Prostate gland (tissue), 2 donors: ENCODE data around the gene CCDC32.

Experiments used
- POLR2A ChIP-seq: fragments of 450-650 bp; IDR thresholded peaks from one replicate; pipeline ENCODE4 v1.6.1; 2016; ENCODE audit warnings: antibody characterized with exemption, mild to moderate bottlenecking
- TF ChIP-seq, protein P1 (sequence below), 4 experiments: fragments of 200-600 bp in 2 of 4; fragments of 450-650 bp in 2 of 4; sonication (generic) in 2 of 4; IDR thresholded peaks; 1 replicate in 3 of 4; 2 replicates in 1 of 4; pipeline ENCODE4 v1.5.1; 2016 to 2019; ENCODE audit warnings: antibody characterized with exemption in 4 of 4, mild to moderate bottlenecking in 2 of 4, moderate library complexity in 2 of 4

DNA sequence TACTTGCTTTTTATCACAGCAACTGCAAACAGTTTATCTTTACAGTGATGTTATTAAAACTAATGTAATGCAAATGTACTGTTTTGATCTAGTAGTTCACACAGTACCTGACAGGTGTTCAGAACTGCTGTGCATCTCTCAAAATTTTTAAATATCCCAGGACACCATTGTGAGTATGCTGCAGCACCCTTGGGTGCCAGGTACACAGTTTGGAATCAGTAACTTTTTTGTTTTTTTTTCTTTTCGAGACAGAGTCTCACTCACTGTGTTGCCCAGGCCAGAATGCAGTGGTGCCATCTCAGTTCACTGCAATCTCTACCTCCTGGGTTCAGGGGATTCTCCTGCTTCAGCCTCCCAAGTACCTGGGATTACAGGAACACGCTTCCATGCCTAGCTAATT is 32.2 kb upstream of the CCDC32 start:
- TF ChIP-seq, protein P1, sequence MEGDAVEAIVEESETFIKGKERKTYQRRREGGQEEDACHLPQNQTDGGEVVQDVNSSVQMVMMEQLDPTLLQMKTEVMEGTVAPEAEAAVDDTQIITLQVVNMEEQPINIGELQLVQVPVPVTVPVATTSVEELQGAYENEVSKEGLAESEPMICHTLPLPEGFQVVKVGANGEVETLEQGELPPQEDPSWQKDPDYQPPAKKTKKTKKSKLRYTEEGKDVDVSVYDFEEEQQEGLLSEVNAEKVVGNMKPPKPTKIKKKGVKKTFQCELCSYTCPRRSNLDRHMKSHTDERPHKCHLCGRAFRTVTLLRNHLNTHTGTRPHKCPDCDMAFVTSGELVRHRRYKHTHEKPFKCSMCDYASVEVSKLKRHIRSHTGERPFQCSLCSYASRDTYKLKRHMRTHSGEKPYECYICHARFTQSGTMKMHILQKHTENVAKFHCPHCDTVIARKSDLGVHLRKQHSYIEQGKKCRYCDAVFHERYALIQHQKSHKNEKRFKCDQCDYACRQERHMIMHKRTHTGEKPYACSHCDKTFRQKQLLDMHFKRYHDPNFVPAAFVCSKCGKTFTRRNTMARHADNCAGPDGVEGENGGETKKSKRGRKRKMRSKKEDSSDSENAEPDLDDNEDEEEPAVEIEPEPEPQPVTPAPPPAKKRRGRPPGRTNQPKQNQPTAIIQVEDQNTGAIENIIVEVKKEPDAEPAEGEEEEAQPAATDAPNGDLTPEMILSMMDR (IDR thresholded peaks at IDR 0.05): no peak
- no peak for TF ChIP-seq POLR2A
